SK-N-SH treated with all-trans-retinoic acid at 6 μM for 48 hours (cell line): Measurements from ENCODE around the gene CYTH4.

Source experiments
- ARNTL ChIP-seq: fragments of 450-650 bp; formaldehyde crosslinking; IDR thresholded peaks from 2 replicates; pipeline ENCODE4 v1.5.0; 2020; ENCODE audit warnings: low read depth, mild to moderate bottlenecking, moderate library complexity, borderline replicate concordance
- BACH2 ChIP-seq: fragments of 250-450 bp; sonication (Bioruptor Pico); IDR thresholded peaks from 2 replicates; pipeline ENCODE4 v1.9.0; 2021; ENCODE audit warnings: mild to moderate bottlenecking, borderline replicate concordance
- CREB5 ChIP-seq: fragments of 250-450 bp; sonication (Bioruptor Pico); IDR thresholded peaks from 2 replicates; pipeline ENCODE4 v1.5.1; 2020; ENCODE audit warnings: low read depth, mild to moderate bottlenecking, moderate library complexity
- POU6F1 ChIP-seq: fragments of 250-450 bp; sonication (Bioruptor Pico); IDR thresholded peaks from 2 replicates; pipeline ENCODE4 v1.8.0; 2021; ENCODE audit warnings: low read depth, mild to moderate bottlenecking, moderate library complexity, borderline replicate concordance
- TOX ChIP-seq: fragments of 250-450 bp; sonication (Bioruptor Pico); IDR thresholded peaks from 2 replicates; pipeline ENCODE4 v1.8.0; 2021; ENCODE audit warnings: mild to moderate bottlenecking, moderate library complexity, borderline replicate concordance
- ZFP3 ChIP-seq: fragments of 250-450 bp; sonication (Bioruptor Pico); IDR thresholded peaks from 2 replicates; pipeline ENCODE4 v1.5.0; 2020; ENCODE audit warnings: mild to moderate bottlenecking, moderate library complexity
- ZNF70 ChIP-seq: fragments of 450-650 bp; formaldehyde crosslinking; IDR thresholded peaks from 2 replicates; pipeline ENCODE4 v1.5.0; 2020; ENCODE audit warnings: mild to moderate bottlenecking, moderate library complexity

- TF ChIP-seq CREB5 (CRISPR knock-in tag), result no peak
- no peak for TF ChIP-seq ARNTL (CRISPR knock-in tag)
- TF ChIP-seq BACH2 (CRISPR knock-in tag), result no peak
- TF ChIP-seq ZNF70 (CRISPR knock-in tag), result no peak
- no peak for TF ChIP-seq ZFP3
- TF ChIP-seq TOX (CRISPR knock-in tag), result no peak
- no peak for TF ChIP-seq POU6F1 (CRISPR knock-in tag)
Observed at GRCh38 chr22:37242395-37242918, 39.9 kb upstream of the CYTH4 start.
